Smooth muscle cell of the brain vasculature (primary cell): ENCODE results near the gene NECTIN2.

Experiments
- DNase-seq: peaks from one replicate; pipeline ENCODE4 v3.0.0-alpha.2; 2012; ENCODE audit warnings: low read depth, low spot score

NECTIN2 gene

DNA sequence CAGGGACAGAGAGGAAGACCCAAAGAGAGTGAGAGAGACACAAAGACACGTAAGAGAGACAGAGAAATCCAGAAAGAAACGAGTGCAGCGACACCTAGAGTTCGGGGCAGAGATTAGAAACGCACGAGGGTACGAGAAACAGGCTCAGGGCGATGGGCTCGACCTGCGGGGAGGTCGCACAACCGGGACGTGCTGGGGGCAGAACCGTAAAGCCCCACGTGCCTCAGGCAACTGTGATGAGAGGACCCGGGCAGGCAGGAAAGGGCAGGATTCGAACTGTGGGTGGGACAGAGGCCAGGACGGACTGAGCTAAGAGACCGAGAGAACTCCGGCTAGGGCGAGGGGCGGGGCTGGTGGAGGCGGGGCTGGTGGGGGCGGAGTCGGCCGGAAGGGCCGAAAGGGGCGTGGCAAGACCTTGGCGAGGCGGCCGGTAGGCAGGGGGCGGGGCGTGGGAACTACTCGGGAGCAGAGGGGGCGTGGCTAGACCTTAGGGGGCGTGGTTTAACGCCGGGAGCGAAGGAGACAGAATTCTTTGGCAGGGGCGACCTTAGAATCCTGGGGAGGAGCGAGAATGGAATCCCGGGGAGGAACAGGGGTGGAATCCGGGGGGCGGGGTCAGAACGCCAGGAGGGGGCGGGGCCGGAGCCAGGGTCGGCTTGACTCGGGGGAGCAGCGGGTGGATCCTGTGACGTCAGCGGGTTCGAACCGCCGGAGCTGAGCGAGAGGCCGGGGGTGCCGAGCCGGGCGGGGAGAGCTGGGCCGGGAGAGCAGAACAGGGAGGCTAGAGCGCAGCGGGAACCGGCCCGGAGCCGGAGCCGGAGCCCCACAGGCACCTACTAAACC lies at the start of gene NECTIN2:
Gene NECTIN2, plus strand, starts transcription at position 686 of the 843 bp plus-strand sequence. CDS start 229 bp downstream, outside the sequence.
- peak; percentile 97 for DNase-seq

DNA sequence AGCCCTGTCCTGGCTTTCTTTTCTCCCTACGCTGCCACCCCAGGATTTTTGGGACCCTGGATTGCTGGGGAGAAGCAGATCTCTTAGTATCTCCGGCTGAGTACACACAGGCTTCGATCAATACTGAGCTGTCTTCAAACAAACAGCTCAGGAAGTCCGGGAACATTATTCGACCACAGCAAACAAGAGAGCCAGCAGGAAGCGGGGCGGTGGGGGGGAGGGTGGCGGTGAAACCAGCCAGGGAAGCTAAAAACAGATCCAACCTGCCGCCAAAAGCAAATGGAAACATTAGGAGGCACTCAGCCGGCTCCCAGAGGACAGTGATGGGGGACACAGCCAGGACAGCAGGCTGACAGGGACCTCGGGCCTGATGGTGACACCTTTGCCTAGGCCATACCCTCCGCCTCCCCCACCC lies 49.4 kb upstream of the NECTIN2 start:
- no peak for DNase-seq

DNA sequence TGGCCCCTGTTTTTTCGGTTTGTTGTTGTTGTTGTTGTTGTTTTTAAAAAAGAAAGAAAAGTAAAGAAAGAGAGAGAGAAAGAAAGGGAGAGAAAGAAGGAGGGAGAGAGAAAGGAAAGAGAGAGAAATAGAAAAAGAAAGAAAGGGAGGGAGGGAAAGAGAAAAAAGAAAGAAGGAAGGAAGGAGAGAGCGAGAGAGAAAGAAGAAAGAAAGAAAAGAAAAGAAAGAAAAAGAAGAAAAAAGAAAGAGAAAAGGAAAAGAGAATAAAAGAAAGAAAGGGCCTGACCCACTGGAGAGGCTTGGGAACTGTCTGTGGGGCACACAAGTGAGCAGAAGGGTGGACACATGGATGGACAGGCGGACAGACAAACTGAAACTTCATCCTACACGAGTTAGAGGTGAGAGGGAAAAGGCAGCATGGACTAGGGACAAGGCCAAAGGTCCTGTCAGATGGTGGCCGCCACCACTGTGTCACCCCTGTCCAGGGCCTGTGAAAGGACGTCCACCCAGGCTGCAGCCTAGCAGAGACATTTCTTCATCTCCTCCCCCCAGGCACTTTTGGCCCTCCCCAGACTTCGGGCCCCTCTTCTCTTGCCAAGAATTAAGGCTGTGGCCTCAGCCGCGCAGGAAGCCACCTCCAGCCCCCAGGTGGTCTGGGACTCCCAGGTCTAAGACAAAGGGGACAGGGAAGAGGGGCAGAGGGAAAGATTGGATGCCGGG lies 46.3 kb upstream of the NECTIN2 start:
- DNase-seq: no peak

DNA sequence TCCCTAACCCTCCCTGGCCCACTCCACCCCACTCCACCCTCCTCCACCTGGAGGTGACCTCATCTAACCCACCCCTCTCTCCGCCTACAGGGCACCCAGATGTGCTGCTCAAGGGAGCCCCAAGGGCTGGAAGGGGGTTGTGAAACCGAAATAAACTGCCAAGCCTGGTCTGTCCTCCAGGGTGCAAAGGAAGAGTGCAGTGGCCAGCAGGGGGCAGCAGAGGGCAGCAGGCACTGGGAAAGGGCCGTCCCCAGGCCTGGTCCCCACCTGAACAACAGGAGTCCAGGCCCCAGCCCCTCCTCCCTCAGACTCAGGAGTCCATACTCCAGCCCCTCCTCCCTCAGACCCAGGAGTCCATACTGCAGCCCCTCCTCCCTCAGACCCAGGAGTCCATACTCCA lies 45.6 kb upstream of the NECTIN2 start:
- no peak for DNase-seq

- no peak for DNase-seq
Measured at GRCh38 chr19:44803442-44804428, 42.4 kb upstream of the NECTIN2 start.

- no peak for DNase-seq
Measured at GRCh38 chr19:44806291-44806690, 39.8 kb upstream of the NECTIN2 start.

DNA sequence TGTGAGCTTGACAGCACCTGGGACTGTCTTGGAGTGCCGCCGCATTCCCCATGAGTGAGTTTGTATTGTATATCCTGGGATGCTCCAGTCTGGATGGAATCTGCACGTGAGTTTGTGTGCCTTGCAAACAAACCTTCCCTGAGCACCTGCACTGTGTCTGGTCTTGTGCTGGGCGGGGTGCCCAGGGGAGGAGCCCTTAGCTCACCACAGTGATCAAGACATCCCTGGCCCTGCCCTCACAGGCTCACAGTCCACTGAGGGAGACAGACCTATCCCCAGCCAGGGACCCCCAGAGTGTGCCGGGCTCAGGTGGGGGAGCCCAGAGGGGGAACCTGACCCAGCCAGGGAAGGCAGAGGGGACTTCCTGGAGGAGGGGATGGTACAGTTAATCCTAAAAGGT lies 38.9 kb upstream of the NECTIN2 start:
- DNase-seq: no peak

- DNase-seq: no peak
Measured at GRCh38 chr19:44807652-44808462, 38.2 kb upstream of the NECTIN2 start.

DNA sequence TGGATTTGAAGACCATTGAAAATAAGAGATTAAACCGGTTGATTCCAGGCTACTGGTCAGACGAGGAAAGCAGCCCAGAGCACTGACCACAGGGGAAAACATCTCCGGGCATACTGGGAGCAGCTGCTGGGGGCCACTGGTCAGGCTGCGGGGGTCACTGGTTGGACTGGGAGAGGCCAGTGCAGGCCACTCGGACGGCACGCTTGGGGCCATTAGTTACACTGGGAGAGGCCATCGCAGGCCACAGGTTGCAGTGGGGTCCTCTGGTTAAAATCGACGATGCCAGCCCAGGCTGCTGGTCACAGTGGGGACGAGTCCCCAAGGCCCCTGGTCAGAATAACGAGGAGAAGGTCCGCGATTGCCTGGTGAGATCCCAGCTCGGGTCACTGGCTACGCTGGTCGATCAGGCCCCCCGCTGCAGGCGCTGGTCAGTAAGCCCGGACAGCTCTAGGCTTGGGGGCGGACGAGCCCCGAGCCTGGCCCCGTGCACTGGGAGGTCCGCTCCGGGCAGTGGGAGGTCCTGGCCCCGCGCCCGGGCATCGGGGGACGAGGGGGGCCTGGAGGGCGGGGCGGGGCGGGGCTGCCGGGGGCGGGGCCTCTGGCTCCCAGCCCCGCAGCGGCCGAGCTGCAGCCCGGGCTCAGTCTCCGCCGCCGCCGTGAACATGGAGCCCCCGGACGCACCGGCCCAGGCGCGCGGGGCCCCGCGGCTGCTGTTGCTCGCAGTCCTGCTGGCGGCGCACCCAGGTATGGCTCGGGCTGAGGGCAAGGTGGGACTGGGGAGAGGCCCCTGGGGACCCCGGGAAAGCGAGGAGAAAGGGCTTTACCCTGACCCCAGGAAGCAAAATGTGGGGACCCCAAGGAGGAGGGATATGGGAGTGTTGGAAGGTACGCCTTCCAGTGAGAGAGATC lies 37.4 kb upstream of the NECTIN2 start, which contains the start of gene BCAM:
Gene BCAM, plus strand, starts transcription at position 641 of the 909 bp plus-strand sequence. Its CDS starts 22 bp downstream, at position 663.
- DNase-seq: no peak

DNA sequence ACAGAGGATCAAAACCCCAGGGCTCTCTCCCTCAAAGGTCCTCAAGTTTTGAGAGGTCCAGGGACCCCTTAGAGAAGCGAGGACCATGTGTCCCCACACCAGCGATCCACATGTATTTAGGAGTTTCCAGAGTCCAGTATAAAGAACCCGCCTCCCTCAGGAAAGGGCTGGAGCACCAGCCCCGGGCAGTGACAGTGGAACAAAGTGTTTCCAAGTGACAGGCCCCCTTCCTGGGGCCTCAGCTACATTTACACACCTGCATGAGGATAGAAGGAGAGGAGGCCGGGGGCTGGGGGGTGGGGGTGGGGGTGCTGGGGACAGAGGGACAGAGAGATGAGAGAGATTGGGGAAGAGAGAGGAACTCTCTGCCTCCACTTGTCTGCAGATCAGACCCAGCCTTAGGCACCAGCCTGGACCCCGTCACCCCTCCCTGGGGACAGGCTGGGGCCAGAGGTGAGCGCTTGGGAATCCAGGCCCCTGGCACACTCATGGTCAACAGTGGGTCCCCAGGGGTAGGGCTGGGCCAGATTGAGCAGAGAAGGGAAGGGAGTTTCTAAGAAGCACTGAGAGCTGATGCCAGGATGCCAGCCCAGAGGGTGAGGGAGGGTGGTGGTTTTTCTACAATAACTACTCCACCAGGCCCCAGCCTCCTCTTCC lies 36.4 kb upstream of the NECTIN2 start:
- DNase-seq: no peak

- no peak for DNase-seq
Measured at GRCh38 chr19:44810234-44811121, 35.6 kb upstream of the NECTIN2 start.

- no peak for DNase-seq
Measured at GRCh38 chr19:44811122-44811419, 35.0 kb upstream of the NECTIN2 start.

DNA sequence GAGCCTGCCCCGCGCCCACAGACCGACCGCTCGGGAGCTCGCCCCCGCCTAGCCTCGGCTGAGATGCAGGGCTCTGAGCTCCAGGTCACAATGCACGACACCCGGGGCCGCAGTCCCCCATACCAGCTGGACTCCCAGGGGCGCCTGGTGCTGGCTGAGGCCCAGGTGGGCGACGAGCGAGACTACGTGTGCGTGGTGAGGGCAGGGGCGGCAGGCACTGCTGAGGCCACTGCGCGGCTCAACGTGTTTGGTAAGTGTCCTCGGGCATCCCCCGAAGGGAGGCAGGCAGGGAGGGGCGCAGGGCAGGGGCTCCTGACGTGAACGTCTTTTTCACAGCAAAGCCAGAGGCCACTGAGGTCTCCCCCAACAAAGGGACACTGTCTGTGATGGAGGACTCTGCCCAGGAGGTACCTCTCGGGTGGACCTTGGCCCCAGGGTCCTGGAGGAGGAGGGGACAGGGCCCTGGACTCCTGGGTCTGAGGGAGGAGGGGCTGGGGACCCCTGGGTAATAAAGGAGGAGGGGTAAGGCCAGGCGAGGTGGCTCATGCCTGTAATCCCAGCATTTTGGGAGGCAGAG lies 33.9 kb upstream of the NECTIN2 start:
- no peak for DNase-seq

DNA sequence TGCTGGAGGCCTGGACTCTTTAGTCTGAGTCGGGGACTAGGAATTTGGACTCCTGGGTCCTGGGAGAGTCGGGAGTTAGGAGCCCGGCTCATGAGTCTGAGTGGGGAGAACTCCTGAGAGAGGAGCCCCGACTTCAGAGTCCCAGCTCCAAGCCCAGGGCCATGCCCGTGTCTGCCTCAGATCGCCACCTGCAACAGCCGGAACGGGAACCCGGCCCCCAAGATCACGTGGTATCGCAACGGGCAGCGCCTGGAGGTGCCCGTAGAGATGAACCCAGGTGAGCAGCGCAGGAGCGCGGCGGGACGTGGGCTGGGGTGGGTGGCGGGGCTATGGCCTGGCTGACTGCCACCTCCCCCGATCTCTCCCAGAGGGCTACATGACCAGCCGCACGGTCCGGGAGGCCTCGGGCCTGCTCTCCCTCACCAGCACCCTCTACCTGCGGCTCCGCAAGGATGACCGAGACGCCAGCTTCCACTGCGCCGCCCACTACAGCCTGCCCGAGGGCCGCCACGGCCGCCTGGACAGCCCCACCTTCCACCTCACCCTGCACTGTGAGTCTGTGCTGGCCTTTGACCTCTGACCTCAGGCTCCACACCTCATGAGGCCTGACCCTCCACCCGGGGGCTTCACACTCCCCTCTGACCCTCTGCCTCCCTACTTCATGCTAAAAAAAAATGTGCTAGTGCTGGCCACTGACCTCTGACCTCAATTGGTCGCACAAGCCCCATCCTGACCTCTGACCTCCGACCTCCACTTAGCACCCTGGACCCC lies 32.8 kb upstream of the NECTIN2 start:
- DNase-seq: no peak

GRCh38 chr19:44813841-44814470 lies 32.1 kb upstream of the NECTIN2 start:
- DNase-seq: no peak

DNA sequence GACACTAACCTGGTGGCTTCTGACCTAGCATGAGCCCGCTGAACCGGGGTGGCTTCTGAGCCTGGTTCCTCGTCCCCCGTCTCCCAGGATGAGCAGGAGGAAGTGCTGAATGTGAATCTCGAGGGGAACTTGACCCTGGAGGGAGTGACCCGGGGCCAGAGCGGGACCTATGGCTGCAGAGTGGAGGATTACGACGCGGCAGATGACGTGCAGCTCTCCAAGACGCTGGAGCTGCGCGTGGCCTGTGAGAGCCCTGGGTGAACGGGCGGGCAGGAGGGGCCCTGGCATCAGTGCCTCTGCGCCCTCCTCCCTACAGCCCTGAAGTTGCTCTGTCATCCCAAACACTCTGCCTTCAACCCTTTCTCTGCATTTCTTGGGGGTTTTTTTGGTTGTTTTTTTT lies 31.6 kb upstream of the NECTIN2 start:
- DNase-seq: no peak

DNA sequence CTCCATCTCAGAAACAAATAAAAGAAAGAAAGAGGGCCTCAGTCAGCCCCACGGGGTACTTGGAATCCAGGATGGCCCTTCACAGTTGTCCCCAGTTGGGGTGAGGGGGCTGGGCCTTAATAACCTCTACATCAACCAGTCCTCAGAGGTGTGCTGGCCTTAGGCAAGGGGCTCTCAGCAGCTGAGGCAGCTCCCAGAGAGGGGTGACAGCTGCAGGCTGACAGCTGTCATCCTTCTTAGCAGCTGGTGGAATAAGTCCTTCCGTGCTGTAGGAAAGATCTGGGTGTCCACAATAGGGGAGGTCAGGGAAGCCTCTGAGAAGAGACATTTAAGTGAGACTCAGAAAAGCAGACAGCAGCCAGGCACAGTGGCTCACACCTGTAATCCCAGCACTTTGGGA lies 29.8 kb upstream of the NECTIN2 start:
- DNase-seq: no peak
